SK-N-SH (cell line): ENCODE results near the gene GTF3C1. TPM values are rescaled to one million over a fixed set of nuclear protein-coding genes. Genes with fewer than 3 reads are reported as not detected.

ENCODE experiments used
- CTCF ChIA-PET: fragments of 300-600, 350-600 bp; formaldehyde crosslinking; extraction: SDS; loops from one replicate; lab custom pipeline; 2021; lab: Yijun Ruan, JAX
- POLR2A ChIA-PET: fragments of 350-600 bp; sonication (Branson Sonifier 250); formaldehyde crosslinking; extraction: SDS; loops from one replicate; lab custom pipeline; 2020; ENCODE audit warnings: antibody characterized with exemption, inconsistent platforms; lab: Yijun Ruan, JAX
- DNase-seq: peaks from one replicate; pipeline ENCODE4 v3.0.0; 2012
- H2AFZ ChIP-seq: fragments of 200-600 bp; sonication (generic); 2 replicates; pipeline ENCODE4 v1.8.1; 2016; ENCODE audit warnings: antibody characterized with exemption, mild to moderate bottlenecking, low read depth
- H3F3A ChIP-seq: fragments of 200-600 bp; sonication (generic); replicated peaks from 2 replicates; pipeline ENCODE3; 2016; ENCODE audit warnings: antibody characterized with exemption, mild to moderate bottlenecking; ENCODE audit not compliant: insufficient read depth
- H3K27ac ChIP-seq, 2 experiments: fragments of 200-500 bp in 1 of 2; fragments of 200-600 bp in 1 of 2; sonication (Bioruptor generic) in 1 of 2; sonication (generic), shearing (Covaris generic) in 1 of 2; 2 replicates each; pipeline versions ENCODE4 v1.5.1 to v1.6.1; 2014 to 2016; ENCODE audit warnings: low read depth in 2 of 2, inconsistent platforms in 1 of 2, low read length in 1 of 2, mild to moderate bottlenecking in 1 of 2, mixed read lengths in 1 of 2
- H3K27me3 ChIP-seq: fragments of 200-600 bp; sonication (generic), shearing (Covaris generic); 2 replicates; pipeline ENCODE4 v1.6.1; 2016; ENCODE audit warnings: mixed run types; ENCODE audit not compliant: insufficient read depth
- H3K36me3 ChIP-seq, 2 experiments: fragments of 200-500 bp in 1 of 2; fragments of 200-600 bp in 1 of 2; sonication (Bioruptor generic) in 1 of 2; sonication (generic) in 1 of 2; replicated peaks in 1 of 2; 2 replicates each; pipeline versions ENCODE3 to v1.5.1; 2014 to 2016; ENCODE audit warnings: low read length in 1 of 2, mild to moderate bottlenecking in 1 of 2; ENCODE audit not compliant: insufficient read depth in 2 of 2, control insufficient read depth in 1 of 2
- H3K4me1 ChIP-seq, 2 experiments: fragments of 200-500 bp in 1 of 2; fragments of 200-600 bp in 1 of 2; sonication (Bioruptor generic) in 1 of 2; sonication (generic), shearing (Covaris generic) in 1 of 2; 2 replicates each; pipeline versions ENCODE4 v1.5.1 to v1.6.1; 2014 to 2016; ENCODE audit warnings: low read depth in 1 of 2, low read length in 1 of 2, mixed run types in 1 of 2; ENCODE audit not compliant: insufficient read depth in 2 of 2, control insufficient read depth in 1 of 2
- H3K4me2 ChIP-seq: fragments of 200-600 bp; sonication (generic), shearing (Covaris generic); 2 replicates; pipeline ENCODE4 v1.6.1; 2017; ENCODE audit warnings: mixed run types
- H3K4me3 ChIP-seq, 2 experiments: fragments of 200-500 bp in 1 of 2; fragments of 200-600 bp in 1 of 2; sonication (Bioruptor generic) in 1 of 2; sonication (generic), shearing (Covaris generic) in 1 of 2; 2 replicates each; pipeline versions ENCODE4 v1.5.1 to v1.8.1; 2014 to 2016; ENCODE audit warnings: low read depth in 2 of 2, inconsistent platforms in 1 of 2, low read length in 1 of 2, mild to moderate bottlenecking in 1 of 2, mixed read lengths in 1 of 2, moderate library complexity in 1 of 2
- H3K79me2 ChIP-seq: fragments of 200-600 bp; sonication (generic); 2 replicates; pipeline ENCODE4 v1.8.1; 2017; ENCODE audit warnings: mild to moderate bottlenecking; ENCODE audit not compliant: insufficient read depth
- H3K9ac ChIP-seq: fragments of 200-600 bp; sonication (generic); 2 replicates; pipeline ENCODE4 v1.6.1; 2017; ENCODE audit warnings: mixed run types
- H3K9me2 ChIP-seq: fragments of 200-600 bp; sonication (generic); 2 replicates; pipeline ENCODE4 v1.6.1; 2017; ENCODE audit warnings: mixed run types
- H3K9me3 ChIP-seq: fragments of 200-600 bp; sonication (generic); 2 replicates; pipeline ENCODE4 v1.6.1; 2017; ENCODE audit warnings: mixed run types, mild to moderate bottlenecking, moderate library complexity
- H4K20me1 ChIP-seq: fragments of 200-600 bp; sonication (generic); 2 replicates; pipeline ENCODE4 v1.6.1; 2017; ENCODE audit warnings: mild to moderate bottlenecking, mixed run types; ENCODE audit not compliant: insufficient read depth
- EP300 ChIP-seq, 2 experiments: IDR thresholded peaks; 2 replicates each; pipeline versions ENCODE4 v1.4.0 to v1.6.1; 2012; ENCODE audit warnings: borderline replicate concordance in 1 of 2, low read depth in 1 of 2, low read length in 1 of 2
- EZH2phosphoT487 ChIP-seq: fragments of 200-600 bp; sonication (generic); IDR thresholded peaks from 2 replicates; pipeline ENCODE4 v1.6.1; 2017; ENCODE audit warnings: low read depth, mixed run types, mild to moderate bottlenecking, antibody characterized with exemption, moderate library complexity, borderline replicate concordance
- JUND ChIP-seq: IDR thresholded peaks from 2 replicates; pipeline ENCODE4 v1.4.0; 2012
- NFIC ChIP-seq: IDR thresholded peaks from 2 replicates; pipeline ENCODE4 v1.4.0; 2012; ENCODE audit warnings: borderline replicate concordance
- POLR2AphosphoS5 ChIP-seq: IDR thresholded peaks from 2 replicates; pipeline ENCODE4 v1.6.1; 2012; ENCODE audit warnings: low read depth, low read length
- RAD21 ChIP-seq: IDR thresholded peaks from 2 replicates; pipeline ENCODE4 v1.6.1; 2012; ENCODE audit warnings: mild to moderate bottlenecking, low read length
- RCOR1 ChIP-seq: fragments of 150-350 bp; IDR thresholded peaks from 2 replicates; pipeline ENCODE4 v1.6.1; 2017; ENCODE audit warnings: antibody characterized with exemption, low read length
- RFX5 ChIP-seq: IDR thresholded peaks from 2 replicates; pipeline ENCODE4 v1.6.1; 2012; ENCODE audit warnings: mild to moderate bottlenecking, improper control_type of control experiment, low read length
- RXRA ChIP-seq: IDR thresholded peaks from 2 replicates; pipeline ENCODE4 v1.4.0; 2012; ENCODE audit warnings: low read depth, mild to moderate bottlenecking, borderline replicate concordance
- SMC3 ChIP-seq: IDR thresholded peaks from 2 replicates; pipeline ENCODE4 v1.6.1; 2012; ENCODE audit warnings: low read depth, low read length, improper control_type of control experiment
- TAF1 ChIP-seq: IDR thresholded peaks from 2 replicates; pipeline ENCODE4 v1.6.1; 2012; ENCODE audit warnings: low read depth, mild to moderate bottlenecking, low read length, moderate library complexity, borderline replicate concordance
- USF2 ChIP-seq: fragments of 150-350 bp; IDR thresholded peaks from 2 replicates; pipeline ENCODE4 v1.6.1; 2017; ENCODE audit warnings: antibody characterized with exemption, low read length, low read depth, borderline replicate concordance
- WGBS: methylation state at CpG from one replicate; pipeline ENCODE4 v1.1.6; 2017; ENCODE audit warnings: low lambda C conversion rate; 5-methylcytosine and 5-hydroxymethylcytosine counted together
- polyA plus RNA-seq, 3 experiments: library from polyadenylated mRNA; depleted of rRNA; stranded (reverse); fragments of >200 nt; gene quantifications; 2 replicates each; pipeline ENCODE4 v1.2.3, GENCODE V29; 2012
- TF ChIP-seq, protein P1 (sequence below): IDR thresholded peaks from 2 replicates; pipeline ENCODE4 v1.6.1; 2012; ENCODE audit warnings: mild to moderate bottlenecking, low read depth, low read length, moderate library complexity
- TF ChIP-seq, protein P2 (sequence below): IDR thresholded peaks from 2 replicates; pipeline ENCODE4 v1.4.0; 2012; ENCODE audit warnings: low read depth, borderline replicate concordance

GTF3C1 gene
- polyA plus RNA-seq, 1 of the 3 experiments (the other 2 are of a cell fraction), result 47.2 TPM

- Histone ChIP-seq H3K9me2 (no peaks in the 10 kb centered on the region), H3K36me3 (peaks cover 64 to 85% of the 10 kb centered on the region in 2 experiments), H3K27me3 (no peaks in the 10 kb centered on the region), H4K20me1 (no peaks in the 10 kb centered on the region), H3K4me3 (no peak overlapping the region), H3K9ac (no peak overlapping the region), H3F3A (no peaks in the 10 kb centered on the region), H3K79me2 (peaks cover 7% of the 10 kb centered on the region; the same call in 1 of the 2 replicates), H3K9me3 (no peaks in the 10 kb centered on the region), H2AFZ (no peak overlapping the region), H3K27ac (no peak overlapping the region), H3K4me1 (no peaks in the 10 kb centered on the region), H3K4me2 (no peak overlapping the region)
- TF ChIP-seq POLR2AphosphoS5 (no peak), TAF1 (no peak), EP300 (IDR thresholded peaks at IDR 0.05; ENCODE audit: borderline replicate concordance in 1 of 2, low read depth in 1 of 2, low read length in 1 of 2) (no peak), RCOR1 (no peak), RFX5 (no peak), SMC3 (no peak), NFIC (no peak), JUND (no peak), RAD21 (no peak), RXRA (no peak), USF2 (no peak), EZH2phosphoT487 (no peak)
- TF ChIP-seq, protein P1, sequence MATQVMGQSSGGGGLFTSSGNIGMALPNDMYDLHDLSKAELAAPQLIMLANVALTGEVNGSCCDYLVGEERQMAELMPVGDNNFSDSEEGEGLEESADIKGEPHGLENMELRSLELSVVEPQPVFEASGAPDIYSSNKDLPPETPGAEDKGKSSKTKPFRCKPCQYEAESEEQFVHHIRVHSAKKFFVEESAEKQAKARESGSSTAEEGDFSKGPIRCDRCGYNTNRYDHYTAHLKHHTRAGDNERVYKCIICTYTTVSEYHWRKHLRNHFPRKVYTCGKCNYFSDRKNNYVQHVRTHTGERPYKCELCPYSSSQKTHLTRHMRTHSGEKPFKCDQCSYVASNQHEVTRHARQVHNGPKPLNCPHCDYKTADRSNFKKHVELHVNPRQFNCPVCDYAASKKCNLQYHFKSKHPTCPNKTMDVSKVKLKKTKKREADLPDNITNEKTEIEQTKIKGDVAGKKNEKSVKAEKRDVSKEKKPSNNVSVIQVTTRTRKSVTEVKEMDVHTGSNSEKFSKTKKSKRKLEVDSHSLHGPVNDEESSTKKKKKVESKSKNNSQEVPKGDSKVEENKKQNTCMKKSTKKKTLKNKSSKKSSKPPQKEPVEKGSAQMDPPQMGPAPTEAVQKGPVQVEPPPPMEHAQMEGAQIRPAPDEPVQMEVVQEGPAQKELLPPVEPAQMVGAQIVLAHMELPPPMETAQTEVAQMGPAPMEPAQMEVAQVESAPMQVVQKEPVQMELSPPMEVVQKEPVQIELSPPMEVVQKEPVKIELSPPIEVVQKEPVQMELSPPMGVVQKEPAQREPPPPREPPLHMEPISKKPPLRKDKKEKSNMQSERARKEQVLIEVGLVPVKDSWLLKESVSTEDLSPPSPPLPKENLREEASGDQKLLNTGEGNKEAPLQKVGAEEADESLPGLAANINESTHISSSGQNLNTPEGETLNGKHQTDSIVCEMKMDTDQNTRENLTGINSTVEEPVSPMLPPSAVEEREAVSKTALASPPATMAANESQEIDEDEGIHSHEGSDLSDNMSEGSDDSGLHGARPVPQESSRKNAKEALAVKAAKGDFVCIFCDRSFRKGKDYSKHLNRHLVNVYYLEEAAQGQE, result no peak
- TF ChIP-seq, protein P2, sequence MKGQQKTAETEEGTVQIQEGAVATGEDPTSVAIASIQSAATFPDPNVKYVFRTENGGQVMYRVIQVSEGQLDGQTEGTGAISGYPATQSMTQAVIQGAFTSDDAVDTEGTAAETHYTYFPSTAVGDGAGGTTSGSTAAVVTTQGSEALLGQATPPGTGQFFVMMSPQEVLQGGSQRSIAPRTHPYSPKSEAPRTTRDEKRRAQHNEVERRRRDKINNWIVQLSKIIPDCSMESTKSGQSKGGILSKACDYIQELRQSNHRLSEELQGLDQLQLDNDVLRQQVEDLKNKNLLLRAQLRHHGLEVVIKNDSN, result no peak
- no peak for DNase-seq
- ChIA-PET CTCF (interaction anchor here (0.9 kb wide), 1 partner anchor 64 kb away, joined by 4 read pairs; no protein-coding TSS in a partner anchor), POLR2A (no interaction called here)
- 92% methylated on average over 5 of the region's 5 CpGs for WGBS
These were observed 11.2 kb downstream of the GTF3C1 start for GRCh38 chr16:27538528-27538927.
